Activated naive CD4-positive, alpha-beta T cell treated with anti-CD3 and anti-CD28 coated beads, Interleukin-2, amount 10 ng/mL, durations not matched to agents 7 days and 5 days (primary cell): ENCODE measurements around the gene PRPSAP2.
"Not testable (repeated sequence)": the region's sequence is repeated elsewhere in the genome, so short reads cannot be mapped to it uniquely, and the experiment has no call there.

ENCODE experiments used
- CTCF ChIA-PET: fragments of 350-600 bp; sonication (Branson Sonifier 250); formaldehyde crosslinking; loops from one replicate; lab custom pipeline; 2021; ENCODE audit warnings: antibody characterized with exemption; lab: Charles Lee
- DNase-seq: peaks from one replicate; pipeline ENCODE4 v3.0.0-alpha.2; 2020
- H3K27ac Mint-ChIP-seq: one replicate; pipeline ENCODE4 v1.8.0; 2021; ENCODE audit warnings: mild to moderate bottlenecking, moderate library complexity, mixed read lengths
- H3K27me3 Mint-ChIP-seq: one replicate; pipeline ENCODE4 v1.8.0; 2021; ENCODE audit warnings: mild to moderate bottlenecking, mixed read lengths
- H3K36me3 Mint-ChIP-seq: one replicate; pipeline ENCODE4 v1.8.0; 2021; ENCODE audit warnings: mixed read lengths
- H3K4me1 Mint-ChIP-seq: one replicate; pipeline ENCODE4 v1.8.0; 2021; ENCODE audit warnings: mixed read lengths
- H3K4me3 Mint-ChIP-seq: one replicate; pipeline ENCODE4 v1.8.0; 2021; ENCODE audit warnings: mild to moderate bottlenecking, moderate library complexity, mixed read lengths
- H3K9me3 Mint-ChIP-seq: one replicate; pipeline ENCODE4 v1.8.0; 2021; ENCODE audit warnings: mixed read lengths

PRPSAP2 gene

DNA sequence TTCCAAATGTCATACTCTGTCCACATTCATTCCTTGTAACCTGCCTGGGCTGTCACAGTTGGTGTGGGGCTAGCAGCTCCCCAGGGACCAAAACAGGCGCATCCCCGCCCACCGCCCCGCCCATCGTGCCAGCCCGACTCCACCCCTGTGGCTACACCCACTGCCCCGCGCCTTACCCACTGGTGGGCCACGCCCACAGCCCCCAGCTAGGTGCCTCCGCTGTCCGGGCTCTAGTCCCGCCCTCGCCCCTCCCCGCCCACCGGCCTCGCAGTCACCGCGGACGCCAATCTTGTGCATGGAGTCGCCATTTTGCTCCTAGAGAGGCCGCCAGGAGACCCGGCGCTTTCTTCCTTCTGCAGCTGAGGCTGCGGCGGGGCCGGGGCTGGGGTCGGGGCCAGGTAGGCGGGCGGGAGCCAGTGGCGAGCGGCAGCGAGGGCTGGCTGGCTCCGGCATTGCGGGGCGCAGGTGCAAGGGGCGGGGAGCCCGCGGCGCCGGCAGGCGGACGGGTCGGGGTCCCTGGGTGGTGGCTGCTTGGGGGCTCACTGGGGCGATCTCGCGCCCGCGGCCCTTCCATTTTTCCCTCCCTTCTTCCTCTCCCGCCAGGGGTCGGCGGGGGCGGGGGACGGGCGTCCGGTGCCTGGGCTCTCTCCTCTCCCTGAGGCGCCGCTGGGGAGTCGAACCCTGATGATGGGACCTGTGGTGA lies at the start of gene PRPSAP2:
PRPSAP2 (plus strand) TSS at position 268 of the 703 bp plus-strand sequence. CDS start 7,703 bp downstream, outside the sequence.
- H3K4me3 Mint-ChIP-seq = peak within 1 kb of the TSS; percentile 90
- no peaks in the 10 kb centered on the region for H3K27me3 Mint-ChIP-seq
- peaks cover 12% of the 10 kb centered on the region for H3K36me3 Mint-ChIP-seq
- peak; percentile 96 for DNase-seq
- peak within 1 kb of the TSS; percentile 90 for H3K27ac Mint-ChIP-seq
- no peaks in the 10 kb centered on the region for H3K9me3 Mint-ChIP-seq
- peaks cover 59% of the 10 kb centered on the region for H3K4me1 Mint-ChIP-seq
- CTCF ChIA-PET = interaction anchor here (1.3 kb wide), 1 partner anchor 146 kb away, joined by 3 read pairs; the partner anchor contains the start of gene FAM83G

- CTCF ChIA-PET, H3K4me1 Mint-ChIP-seq, H3K9me3 Mint-ChIP-seq, DNase-seq, H3K36me3 Mint-ChIP-seq, H3K4me3 Mint-ChIP-seq, H3K27me3 Mint-ChIP-seq, H3K27ac Mint-ChIP-seq: not testable (repeated sequence)
These were observed 42.0 kb upstream of the PRPSAP2 start for GRCh38 chr17:18815924-18816323.

- H3K36me3 Mint-ChIP-seq, CTCF ChIA-PET, H3K4me1 Mint-ChIP-seq, H3K27ac Mint-ChIP-seq, H3K4me3 Mint-ChIP-seq, H3K9me3 Mint-ChIP-seq: not testable (repeated sequence)
- peaks cover 11% of the 10 kb centered on the region for H3K27me3 Mint-ChIP-seq
- peak; percentile 62 for DNase-seq
These were observed 41.2 kb upstream of the PRPSAP2 start for GRCh38 chr17:18816489-18817371.

GRCh38 chr17:18821430-18821829 lies 36.5 kb upstream of the PRPSAP2 start:
- H3K4me1 Mint-ChIP-seq, H3K9me3 Mint-ChIP-seq, H3K36me3 Mint-ChIP-seq, CTCF ChIA-PET, H3K27ac Mint-ChIP-seq, DNase-seq, H3K4me3 Mint-ChIP-seq: not testable (repeated sequence)
- peaks cover 19% of the 10 kb centered on the region for H3K27me3 Mint-ChIP-seq

GRCh38 chr17:18827613-18828012 lies 30.3 kb upstream of the PRPSAP2 start:
- H3K27ac Mint-ChIP-seq, H3K4me1 Mint-ChIP-seq, H3K27me3 Mint-ChIP-seq, H3K4me3 Mint-ChIP-seq, H3K9me3 Mint-ChIP-seq, CTCF ChIA-PET, DNase-seq, H3K36me3 Mint-ChIP-seq: not testable (repeated sequence)

- peaks cover 5% of the 10 kb centered on the region for H3K27me3 Mint-ChIP-seq
- H3K4me1 Mint-ChIP-seq = no peaks in the 10 kb centered on the region
- CTCF ChIA-PET = no interaction called here
- no peak overlapping the region for H3K4me3 Mint-ChIP-seq
- H3K27ac Mint-ChIP-seq = no peak overlapping the region
- H3K9me3 Mint-ChIP-seq = no peaks in the 10 kb centered on the region
- no peak for DNase-seq
- no peaks in the 10 kb centered on the region for H3K36me3 Mint-ChIP-seq
These were observed 9.4 kb upstream of the PRPSAP2 start for GRCh38 chr17:18848501-18848900.

- H3K9me3 Mint-ChIP-seq = no peaks in the 10 kb centered on the region
- no peaks in the 10 kb centered on the region for H3K36me3 Mint-ChIP-seq
- peaks cover 5% of the 10 kb centered on the region for H3K27me3 Mint-ChIP-seq
- no peak overlapping the region for H3K27ac Mint-ChIP-seq
- H3K4me3 Mint-ChIP-seq = no peak overlapping the region
- peaks cover 9% of the 10 kb centered on the region for H3K4me1 Mint-ChIP-seq
- no peak for DNase-seq
- CTCF ChIA-PET = interaction anchor here (0.7 kb wide), 1 partner anchor 110 kb away, joined by 3 read pairs; no protein-coding TSS in a partner anchor
These were observed 7.3 kb upstream of the PRPSAP2 start for GRCh38 chr17:18850679-18851078.

DNA sequence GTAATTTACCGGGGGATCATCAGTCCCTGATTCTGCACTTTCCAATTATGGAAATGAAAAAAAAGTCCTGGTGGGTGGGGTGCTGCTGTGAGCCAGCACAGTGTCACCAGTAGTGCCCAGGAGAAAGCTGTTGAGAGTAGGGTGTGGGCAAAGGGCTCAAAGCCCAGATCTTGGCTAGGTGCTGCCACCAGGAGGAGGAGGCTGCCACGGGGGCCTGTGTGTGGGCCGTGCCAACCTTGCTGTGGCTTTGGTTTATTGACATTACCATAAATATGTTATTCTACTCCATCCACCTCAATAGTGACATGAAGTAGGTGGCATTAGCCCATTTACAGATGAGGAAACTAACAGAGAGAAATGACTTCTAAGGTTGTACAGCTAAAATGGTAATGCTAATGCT lies 6.7 kb upstream of the PRPSAP2 start:
- peaks cover 5% of the 10 kb centered on the region for H3K27me3 Mint-ChIP-seq
- CTCF ChIA-PET = interaction anchor here (0.7 kb wide), 1 partner anchor 110 kb away, joined by 3 read pairs; no protein-coding TSS in a partner anchor
- H3K9me3 Mint-ChIP-seq = no peaks in the 10 kb centered on the region
- H3K4me3 Mint-ChIP-seq = no peak overlapping the region
- H3K36me3 Mint-ChIP-seq = no peaks in the 10 kb centered on the region
- DNase-seq = no peak
- no peak overlapping the region for H3K27ac Mint-ChIP-seq
- peaks cover 15% of the 10 kb centered on the region for H3K4me1 Mint-ChIP-seq

GRCh38 chr17:18854956-18855355 lies 3.0 kb upstream of the PRPSAP2 start:
- H3K4me1 Mint-ChIP-seq = peaks cover 38% of the 10 kb centered on the region
- H3K36me3 Mint-ChIP-seq = peaks cover 3% of the 10 kb centered on the region
- no peaks in the 10 kb centered on the region for H3K9me3 Mint-ChIP-seq
- CTCF ChIA-PET = interaction anchor here (1.3 kb wide), 1 partner anchor 106 kb away, joined by 5 read pairs; no protein-coding TSS in a partner anchor
- no peak overlapping the region for H3K27ac Mint-ChIP-seq
- H3K4me3 Mint-ChIP-seq = peak overlapping the region; percentile 87
- H3K27me3 Mint-ChIP-seq = no peaks in the 10 kb centered on the region
- no peak for DNase-seq

DNA sequence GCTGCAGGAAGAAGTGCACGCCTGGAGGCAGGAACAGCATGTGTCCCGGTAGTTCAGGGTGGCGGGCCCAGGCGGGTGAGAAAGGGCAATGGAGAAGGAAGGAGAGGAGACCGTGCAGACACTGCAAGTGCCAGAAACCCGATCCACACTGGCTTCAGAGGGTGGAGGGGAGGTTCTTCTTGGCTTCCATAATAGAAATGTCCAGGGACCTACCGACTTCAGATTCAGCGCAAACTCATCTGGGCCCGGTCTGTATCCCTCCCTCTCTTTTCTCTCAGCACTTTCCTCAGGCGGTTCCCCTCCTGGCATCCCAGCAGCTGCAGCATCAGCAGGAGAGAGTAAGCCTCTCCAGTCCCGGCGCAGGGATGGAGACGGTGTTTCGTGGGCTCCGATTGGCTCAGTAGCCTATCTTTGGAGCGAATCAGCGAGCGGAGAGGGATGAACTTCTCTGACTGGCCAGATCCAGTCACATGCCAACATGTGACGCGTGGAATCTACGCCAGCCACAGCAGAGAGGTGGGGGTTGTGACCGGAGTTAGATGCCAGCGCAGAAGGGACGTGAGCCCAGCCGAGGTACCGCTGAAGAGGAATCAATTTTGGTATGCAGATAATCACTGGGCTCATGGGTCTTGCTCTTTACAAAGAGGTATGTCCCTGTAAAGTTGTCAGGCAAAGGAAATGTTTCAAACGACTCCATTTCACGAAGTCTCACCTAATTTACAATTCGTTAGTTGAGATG lies 1.9 kb upstream of the PRPSAP2 start:
- Mint-ChIP-seq H3K27ac (peak overlapping the region; percentile 90), H3K27me3 (no peaks in the 10 kb centered on the region), H3K36me3 (peaks cover 8% of the 10 kb centered on the region), H3K4me3 (peak overlapping the region; percentile 87), H3K9me3 (no peaks in the 10 kb centered on the region), H3K4me1 (peaks cover 48% of the 10 kb centered on the region)
- CTCF ChIA-PET = interaction anchor here (1.3 kb wide), 1 partner anchor 105 kb away, joined by 5 read pairs; no protein-coding TSS in a partner anchor
- DNase-seq = peak; percentile 96

- H3K36me3 Mint-ChIP-seq = peaks cover 10% of the 10 kb centered on the region
- no peaks in the 10 kb centered on the region for H3K27me3 Mint-ChIP-seq
- no peaks in the 10 kb centered on the region for H3K9me3 Mint-ChIP-seq
- H3K4me3 Mint-ChIP-seq = peak overlapping the region; percentile 87
- H3K4me1 Mint-ChIP-seq = peaks cover 51% of the 10 kb centered on the region
- DNase-seq = no peak
- CTCF ChIA-PET = no interaction called here
- H3K27ac Mint-ChIP-seq = peak overlapping the region; percentile 90
These were observed 1.4 kb upstream of the PRPSAP2 start for GRCh38 chr17:18856570-18856915.

DNA sequence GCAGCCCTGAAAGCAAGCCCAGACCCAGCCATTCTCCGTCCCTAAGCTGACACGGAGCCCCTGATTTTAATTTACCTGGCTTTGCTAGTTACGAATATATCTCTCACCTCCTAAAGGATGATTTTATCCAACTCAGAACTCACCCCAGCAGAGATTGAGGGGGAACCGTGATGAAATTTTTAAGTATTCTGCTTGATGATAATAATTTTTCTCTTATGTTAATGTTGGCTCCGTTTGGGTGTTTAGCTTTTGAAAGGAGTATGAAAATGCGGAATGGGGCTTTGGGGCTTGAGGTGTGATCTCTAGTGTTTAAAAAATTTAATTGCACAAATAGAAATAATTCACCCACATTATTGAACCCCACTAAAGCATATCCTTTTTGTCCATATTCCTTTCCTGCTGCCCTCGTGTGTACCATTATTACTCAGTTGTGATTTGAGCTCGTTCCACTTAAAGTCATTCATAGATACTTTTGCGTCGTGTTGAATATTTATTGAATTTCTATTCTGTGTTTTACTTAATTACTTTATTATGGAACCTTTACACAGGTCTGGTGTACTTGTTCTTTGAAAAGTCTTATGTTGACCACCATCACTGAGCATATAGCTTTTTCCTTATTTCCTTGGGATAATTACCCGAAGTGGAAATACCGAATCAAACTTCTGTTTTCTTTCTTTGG lies 775 bp downstream of the PRPSAP2 start:
- DNase-seq = no peak
- H3K27me3 Mint-ChIP-seq = no peaks in the 10 kb centered on the region
- peak overlapping the region; percentile 90 for H3K4me3 Mint-ChIP-seq
- peaks cover 61% of the 10 kb centered on the region for H3K4me1 Mint-ChIP-seq
- no peaks in the 10 kb centered on the region for H3K9me3 Mint-ChIP-seq
- H3K36me3 Mint-ChIP-seq = peaks cover 12% of the 10 kb centered on the region
- CTCF ChIA-PET = interaction anchor here (1.3 to 1.9 kb wide), 2 partner anchors 102 to 146 kb away, joined by 3 to 4 read pairs; partner anchors contain the start of gene FAM83G
- peak overlapping the region; percentile 90 for H3K27ac Mint-ChIP-seq

- no peak for DNase-seq
These were observed 1.3 kb downstream of the PRPSAP2 start for GRCh38 chr17:18859256-18859655.

More at GRCh38 chr17:18859256-18859655, 1.3 kb downstream of the PRPSAP2 start:
- no peaks in the 10 kb centered on the region for H3K9me3 Mint-ChIP-seq
- peaks cover 61% of the 10 kb centered on the region for H3K4me1 Mint-ChIP-seq
- CTCF ChIA-PET = interaction anchor here (1.3 to 1.9 kb wide), 2 partner anchors 101 to 145 kb away, joined by 3 to 4 read pairs; partner anchors contain the start of gene FAM83G
- H3K27ac Mint-ChIP-seq = peak overlapping the region; percentile 19
- peak overlapping the region; percentile 90 for H3K4me3 Mint-ChIP-seq
- no peaks in the 10 kb centered on the region for H3K27me3 Mint-ChIP-seq
- H3K36me3 Mint-ChIP-seq = peaks cover 12% of the 10 kb centered on the region
